Embryonic facial prominence (tissue), 1 donor: ENCODE data around the gene ADD1.
"Not testable (repeated sequence)": the region's sequence is repeated elsewhere in the genome, so short reads cannot be mapped to it uniquely, and the experiment has no call there.

Source experiments
- DNase-seq: peaks from one replicate; pipeline ENCODE4 v3.0.0-alpha.2; 2016; ENCODE audit errors: extremely low spot score

Gene ADD1

GRCh38 chr4:2944586-2945526 lies 101.2 kb downstream of the ADD1 start:
- DNase-seq: no peak

- not testable (repeated sequence) for DNase-seq
These were observed 102.3 kb downstream of the ADD1 start for GRCh38 chr4:2945619-2946604.

- DNase-seq: no peak
These were observed 103.4 kb downstream of the ADD1 start for GRCh38 chr4:2946812-2947600.

GRCh38 chr4:2947926-2948325 lies 104.3 kb downstream of the ADD1 start:
- no peak for DNase-seq

GRCh38 chr4:2948895-2949781 lies 105.5 kb downstream of the ADD1 start:
- no peak for DNase-seq

GRCh38 chr4:2949782-2950125 lies 106.1 kb downstream of the ADD1 start:
- DNase-seq: no peak

- DNase-seq: no peak
These were observed 106.8 kb downstream of the ADD1 start for GRCh38 chr4:2950221-2950989.

- DNase-seq: no peak
These were observed 109.9 kb downstream of the ADD1 start for GRCh38 chr4:2953496-2953895.

- DNase-seq: no peak
These were observed 110.9 kb downstream of the ADD1 start for GRCh38 chr4:2954358-2955185.

- not testable (repeated sequence) for DNase-seq
These were observed 111.8 kb downstream of the ADD1 start for GRCh38 chr4:2955186-2956044.

- DNase-seq: no peak
These were observed 114.8 kb downstream of the ADD1 start for GRCh38 chr4:2958446-2958845.

- not testable (repeated sequence) for DNase-seq
These were observed 116.8 kb downstream of the ADD1 start for GRCh38 chr4:2960450-2960849.

GRCh38 chr4:2961421-2961810 lies 117.8 kb downstream of the ADD1 start:
- no peak for DNase-seq

- no peak for DNase-seq
These were observed 118.3 kb downstream of the ADD1 start for GRCh38 chr4:2961811-2962441.

GRCh38 chr4:2962614-2963174 lies 119.0 kb downstream of the ADD1 start:
- no peak for DNase-seq

GRCh38 chr4:2963175-2963965 lies 119.7 kb downstream of the ADD1 start, which contains the start of the genes GRK4 and NOP14:
TSS of gene GRK4 (plus strand) at chr4:2963571. CDS start at chr4:2964071, 500 bp downstream.
TSS of gene NOP14 (minus strand) at chr4:2963406. CDS start at chr4:2963319, 87 bp downstream.
- DNase-seq: peak; percentile 93
